ENCODE results near the gene BSG.

BSG gene

DNA sequence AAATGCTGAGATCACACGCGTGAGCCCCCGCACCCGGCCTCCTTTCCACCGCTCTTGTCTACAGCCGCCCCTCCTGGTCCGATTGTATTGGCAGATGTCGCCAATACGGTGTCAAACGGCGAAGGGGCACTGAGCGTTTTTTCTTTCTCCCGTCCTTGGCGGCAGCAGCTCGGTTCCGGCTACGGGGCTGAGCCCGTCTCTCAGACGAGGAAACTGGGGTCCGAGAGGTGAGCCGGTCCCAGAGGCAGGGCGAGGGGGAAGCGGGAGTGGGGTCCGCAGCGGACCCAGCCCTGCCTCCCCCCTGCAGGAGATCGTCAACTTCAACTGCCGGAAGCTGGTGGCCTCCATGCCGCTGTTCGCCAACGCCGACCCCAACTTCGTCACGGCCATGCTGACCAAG, 40.5 kb downstream of the BSG start:
- TF ChIP-seq, protein P1, sequence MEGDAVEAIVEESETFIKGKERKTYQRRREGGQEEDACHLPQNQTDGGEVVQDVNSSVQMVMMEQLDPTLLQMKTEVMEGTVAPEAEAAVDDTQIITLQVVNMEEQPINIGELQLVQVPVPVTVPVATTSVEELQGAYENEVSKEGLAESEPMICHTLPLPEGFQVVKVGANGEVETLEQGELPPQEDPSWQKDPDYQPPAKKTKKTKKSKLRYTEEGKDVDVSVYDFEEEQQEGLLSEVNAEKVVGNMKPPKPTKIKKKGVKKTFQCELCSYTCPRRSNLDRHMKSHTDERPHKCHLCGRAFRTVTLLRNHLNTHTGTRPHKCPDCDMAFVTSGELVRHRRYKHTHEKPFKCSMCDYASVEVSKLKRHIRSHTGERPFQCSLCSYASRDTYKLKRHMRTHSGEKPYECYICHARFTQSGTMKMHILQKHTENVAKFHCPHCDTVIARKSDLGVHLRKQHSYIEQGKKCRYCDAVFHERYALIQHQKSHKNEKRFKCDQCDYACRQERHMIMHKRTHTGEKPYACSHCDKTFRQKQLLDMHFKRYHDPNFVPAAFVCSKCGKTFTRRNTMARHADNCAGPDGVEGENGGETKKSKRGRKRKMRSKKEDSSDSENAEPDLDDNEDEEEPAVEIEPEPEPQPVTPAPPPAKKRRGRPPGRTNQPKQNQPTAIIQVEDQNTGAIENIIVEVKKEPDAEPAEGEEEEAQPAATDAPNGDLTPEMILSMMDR (IDR thresholded peaks at IDR 0.05; ENCODE audit: insufficient read depth, missing control alignments): no peak
- DNase-seq (ENCODE audit: insufficient read length, low spot score) (no peak), FAIRE-seq (no peak)

DNA sequence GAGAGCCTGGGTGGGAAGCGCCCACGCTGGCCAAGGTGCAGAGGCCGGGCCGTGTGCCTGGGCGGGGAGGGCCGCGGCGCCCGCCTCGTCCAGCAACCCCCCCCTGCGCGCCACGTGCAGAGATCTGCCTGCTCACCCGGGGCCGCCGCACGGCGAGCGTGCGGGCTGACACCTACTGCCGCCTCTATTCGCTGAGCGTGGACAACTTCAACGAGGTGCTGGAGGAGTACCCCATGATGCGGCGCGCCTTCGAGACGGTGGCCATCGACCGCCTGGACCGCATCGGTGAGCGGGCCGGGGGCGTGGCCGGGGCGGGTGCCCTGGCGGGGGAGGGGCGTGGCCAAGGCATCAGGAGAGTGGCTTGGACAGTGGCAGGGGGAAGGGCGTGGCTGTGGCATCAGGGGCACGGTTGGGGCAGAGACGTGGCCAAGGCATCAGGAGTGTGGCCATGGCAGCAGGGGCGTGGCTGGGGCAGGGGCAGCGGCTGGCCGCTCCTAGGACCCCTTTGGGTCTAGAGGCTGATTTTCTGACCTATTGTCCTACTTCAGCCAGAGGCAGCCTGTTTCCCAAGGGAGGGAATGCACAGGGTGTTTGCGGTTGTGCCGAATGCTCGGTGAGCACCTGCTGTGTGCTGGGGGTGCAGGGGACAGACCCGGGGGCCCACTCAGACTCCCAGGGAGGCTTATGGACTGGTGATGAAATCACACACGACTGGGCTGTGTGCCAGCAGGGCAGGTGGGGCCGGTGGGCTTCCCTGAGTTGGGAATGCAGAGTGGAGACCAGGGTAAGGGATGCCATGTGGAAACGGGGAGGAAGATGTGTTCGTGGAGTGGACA, 41.6 kb downstream of the BSG start:
- DNase-seq (ENCODE audit: insufficient read length, low spot score) (no peak), FAIRE-seq (no peak)
- TF ChIP-seq, protein P1 (IDR thresholded peaks at IDR 0.05; ENCODE audit: insufficient read depth, missing control alignments): no peak

DNA sequence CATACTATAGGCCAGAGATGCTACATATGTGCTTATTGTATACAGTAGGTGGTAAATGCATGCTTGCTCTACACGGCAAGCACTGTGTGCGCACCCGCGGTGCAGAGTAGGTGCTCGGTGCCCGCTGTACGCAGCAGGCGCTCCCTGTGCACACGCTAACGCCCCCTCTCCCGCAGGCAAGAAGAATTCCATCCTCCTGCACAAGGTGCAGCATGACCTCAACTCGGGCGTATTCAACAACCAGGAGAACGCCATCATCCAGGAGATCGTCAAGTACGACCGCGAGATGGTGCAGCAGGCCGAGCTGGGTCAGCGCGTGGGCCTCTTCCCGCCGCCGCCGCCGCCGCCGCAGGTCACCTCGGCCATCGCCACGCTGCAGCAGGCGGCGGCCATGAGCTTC, 43.2 kb downstream of the BSG start:
- DNase-seq (ENCODE audit: insufficient read length, low spot score): no peak
- no peak for FAIRE-seq
- TF ChIP-seq, protein P1 (IDR thresholded peaks at IDR 0.05; ENCODE audit: insufficient read depth, missing control alignments): no peak

DNA sequence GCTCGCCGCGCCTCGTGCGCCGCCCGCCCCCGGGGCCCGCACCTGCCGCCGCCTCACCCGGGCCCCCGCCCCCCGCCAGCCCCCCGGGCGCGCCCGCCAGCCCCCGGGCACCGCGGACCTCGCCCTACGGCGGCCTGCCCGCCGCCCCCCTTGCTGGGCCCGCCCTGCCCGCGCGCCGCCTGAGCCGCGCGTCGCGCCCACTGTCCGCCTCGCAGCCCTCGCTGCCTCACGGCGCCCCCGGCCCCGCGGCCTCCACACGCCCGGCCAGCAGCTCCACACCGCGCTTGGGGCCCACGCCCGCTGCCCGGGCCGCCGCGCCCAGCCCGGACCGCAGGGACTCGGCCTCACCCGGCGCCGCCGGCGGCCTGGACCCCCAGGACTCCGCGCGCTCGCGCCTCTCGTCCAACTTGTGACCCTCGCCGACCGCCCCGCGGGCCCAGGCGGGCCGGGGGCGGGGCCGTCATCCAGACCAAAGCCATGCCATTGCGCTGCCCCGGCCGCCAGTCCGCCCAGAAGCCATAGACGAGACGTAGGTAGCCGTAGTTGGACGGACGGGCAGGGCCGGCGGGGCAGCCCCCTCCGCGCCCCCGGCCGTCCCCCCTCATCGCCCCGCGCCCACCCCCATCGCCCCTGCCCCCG, 43.8 kb downstream of the BSG start:
- TF ChIP-seq, protein P1 (IDR thresholded peaks at IDR 0.05; ENCODE audit: insufficient read depth, missing control alignments): no peak
- DNase-seq (ENCODE audit: insufficient read length, low spot score): no peak
- no peak for FAIRE-seq

DNA sequence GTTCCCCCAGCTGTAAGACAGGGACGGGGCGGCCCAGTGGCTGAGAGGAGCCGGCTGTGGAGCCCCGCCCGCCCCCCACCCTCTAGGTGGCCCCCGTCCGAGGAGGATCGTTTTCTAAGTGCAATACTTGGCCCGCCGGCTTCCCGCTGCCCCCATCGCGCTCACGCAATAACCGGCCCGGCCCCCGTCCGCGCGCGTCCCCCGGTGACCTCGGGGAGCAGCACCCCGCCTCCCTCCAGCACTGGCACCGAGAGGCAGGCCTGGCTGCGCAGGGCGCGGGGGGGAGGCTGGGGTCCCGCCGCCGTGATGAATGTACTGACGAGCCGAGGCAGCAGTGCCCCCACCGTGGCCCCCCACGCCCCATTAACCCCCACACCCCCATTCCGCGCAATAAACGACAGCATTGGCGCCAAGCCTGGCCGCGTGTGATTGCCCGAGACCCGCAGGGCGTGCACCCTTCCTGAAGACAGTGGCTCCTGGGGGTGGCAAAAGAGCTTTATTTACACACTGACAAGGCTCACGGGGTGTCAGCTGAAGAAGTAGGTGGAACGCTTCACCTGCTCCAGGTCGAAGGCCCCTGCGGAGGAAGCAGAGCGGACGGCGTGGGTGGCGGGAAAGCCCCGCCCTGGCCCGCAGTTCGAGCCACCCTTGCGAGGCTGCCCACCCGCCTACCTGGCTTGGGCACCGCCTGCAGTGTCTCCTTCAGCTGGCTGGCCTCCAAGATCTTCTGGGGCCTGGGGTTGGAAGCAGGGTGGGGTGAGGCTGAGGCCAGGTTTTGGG, 44.5 kb downstream of the BSG start:
- TF ChIP-seq, protein P1 (IDR thresholded peaks at IDR 0.05; ENCODE audit: insufficient read depth, missing control alignments): no peak
- FAIRE-seq: no peak
- no peak for DNase-seq (ENCODE audit: insufficient read length, low spot score)

DNA sequence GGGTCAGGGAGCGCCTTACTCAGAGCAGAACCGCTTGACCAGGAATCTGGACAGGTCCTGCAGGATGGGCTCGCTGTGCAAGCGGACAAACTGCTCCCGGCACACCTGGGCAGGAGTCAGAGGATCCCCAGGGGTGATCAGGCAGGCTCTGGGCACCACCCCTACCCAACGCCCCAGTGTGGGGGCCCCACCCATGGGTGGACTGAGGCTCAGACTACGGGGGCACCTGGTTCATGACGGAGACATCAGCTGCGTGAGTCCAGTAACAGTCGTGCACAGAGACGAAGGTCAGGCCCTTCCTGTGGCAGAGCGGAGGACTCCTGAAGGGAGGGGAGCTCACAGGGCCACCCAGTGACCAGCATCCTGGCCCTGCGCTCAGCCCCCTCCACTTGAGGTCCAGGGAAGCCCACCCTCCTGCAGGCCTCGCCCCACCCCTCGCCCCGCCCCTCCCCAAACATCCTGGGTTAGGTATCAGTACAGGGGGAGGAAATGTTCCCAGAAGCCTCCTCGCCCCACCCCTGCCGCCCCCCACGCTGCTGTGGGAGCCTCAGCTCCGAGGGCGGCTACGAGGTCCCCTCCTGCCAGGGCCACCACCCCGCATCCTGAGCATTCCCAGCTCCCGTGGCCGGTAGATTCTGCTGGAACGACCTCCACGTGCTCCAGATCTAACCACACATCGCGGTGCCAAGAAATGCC, 45.3 kb downstream of the BSG start:
- DNase-seq (ENCODE audit: insufficient read length, low spot score) (no peak), FAIRE-seq (no peak)
- TF ChIP-seq, protein P1 (IDR thresholded peaks at IDR 0.05; ENCODE audit: insufficient read depth, missing control alignments): no peak

Measured in D721Med (cell line).